Stimulated activated naive CD8-positive, alpha-beta T cell treated with anti-CD3 and anti-CD28 coated beads, Interleukin-15, Interleukin-2, amounts not matched to agents 100 U/mL and 50 U/mL, for 24 hours (primary cell): ENCODE measurements around the gene STK32C.
A peak's percentile ranks its signal among the peaks of the same experiment; 100 is the strongest.

Experiments used
- ATAC-seq: fragments of 150-1000 bp; cut with Tn5 transposase; one replicate; pipeline ENCODE4 v1.10.0; 2021
- DNase-seq: peaks from one replicate; pipeline ENCODE4 v3.0.0; 2021

Gene STK32C

GRCh38 chr10:132246296-132246695 lies 61.5 kb downstream of the STK32C start:
- ATAC-seq, result no peak

GRCh38 chr10:132245056-132245455 lies 62.7 kb downstream of the STK32C start:
- ATAC-seq (no peak), DNase-seq (no peak)

More at GRCh38 chr10:132246296-132246695, 61.5 kb downstream of the STK32C start:
- DNase-seq, result no peak

- ATAC-seq (no peak), DNase-seq (no peak)
Observed at GRCh38 chr10:132243626-132244025, 64.1 kb downstream of the STK32C start.

- ATAC-seq (no peak), DNase-seq (no peak)
Observed at GRCh38 chr10:132243141-132243540, 64.6 kb downstream of the STK32C start.

- DNase-seq (no peak), ATAC-seq (no peak)
Observed at GRCh38 chr10:132242103-132242840, 65.5 kb downstream of the STK32C start.

GRCh38 chr10:132241496-132241895 lies 66.3 kb downstream of the STK32C start:
- DNase-seq (no peak), ATAC-seq (no peak)

GRCh38 chr10:132241086-132241485 lies 66.7 kb downstream of the STK32C start:
- no peak for ATAC-seq
- DNase-seq, result no peak

GRCh38 chr10:132240581-132240980 lies 67.2 kb downstream of the STK32C start:
- no peak for DNase-seq
- no peak for ATAC-seq

GRCh38 chr10:132240156-132240555 lies 67.6 kb downstream of the STK32C start:
- no peak for ATAC-seq

GRCh38 chr10:132239126-132240031 lies 68.4 kb downstream of the STK32C start:
- ATAC-seq (no peak), DNase-seq (no peak)

More at GRCh38 chr10:132240156-132240555, 67.6 kb downstream of the STK32C start:
- no peak for DNase-seq

- peak; percentile 6 for ATAC-seq
- no peak for DNase-seq
Observed at GRCh38 chr10:132238371-132239125, 69.2 kb downstream of the STK32C start.

- DNase-seq, result no peak
- no peak for ATAC-seq
Observed at GRCh38 chr10:132237871-132238270, 69.9 kb downstream of the STK32C start.

- ATAC-seq, result no peak
- no peak for DNase-seq
Observed at GRCh38 chr10:132237396-132237795, 70.4 kb downstream of the STK32C start.

- DNase-seq, result no peak
- no peak for ATAC-seq
Observed at GRCh38 chr10:132236881-132237280, 70.9 kb downstream of the STK32C start.

GRCh38 chr10:132236161-132236560 lies 71.6 kb downstream of the STK32C start:
- ATAC-seq (no peak), DNase-seq (no peak)

- DNase-seq (no peak), ATAC-seq (no peak)
Observed at GRCh38 chr10:132234860-132235259, 72.9 kb downstream of the STK32C start.

GRCh38 chr10:132233501-132234085 lies 74.2 kb downstream of the STK32C start:
- DNase-seq (no peak), ATAC-seq (no peak)

GRCh38 chr10:132232981-132233380 lies 74.8 kb downstream of the STK32C start:
- DNase-seq (no peak), ATAC-seq (no peak)

GRCh38 chr10:132232023-132232951 lies 75.5 kb downstream of the STK32C start:
- ATAC-seq, result peak; percentile 33
- peak; percentile 46 for DNase-seq

GRCh38 chr10:132231656-132232022 lies 76.1 kb downstream of the STK32C start:
- DNase-seq (no peak), ATAC-seq (no peak)
